Activated T-cell treated with anti-CD3 and anti-CD28 coated beads for 24 hours (primary cell): ENCODE data around the gene BTN2A1.
A peak's percentile ranks its signal among the peaks of the same experiment; 100 is the strongest.

ENCODE experiments used
- DNase-seq: peaks from one replicate; pipeline ENCODE4 v3.0.0-alpha.2; 2020; ENCODE audit warnings: low read depth

BTN2A1 gene

DNA sequence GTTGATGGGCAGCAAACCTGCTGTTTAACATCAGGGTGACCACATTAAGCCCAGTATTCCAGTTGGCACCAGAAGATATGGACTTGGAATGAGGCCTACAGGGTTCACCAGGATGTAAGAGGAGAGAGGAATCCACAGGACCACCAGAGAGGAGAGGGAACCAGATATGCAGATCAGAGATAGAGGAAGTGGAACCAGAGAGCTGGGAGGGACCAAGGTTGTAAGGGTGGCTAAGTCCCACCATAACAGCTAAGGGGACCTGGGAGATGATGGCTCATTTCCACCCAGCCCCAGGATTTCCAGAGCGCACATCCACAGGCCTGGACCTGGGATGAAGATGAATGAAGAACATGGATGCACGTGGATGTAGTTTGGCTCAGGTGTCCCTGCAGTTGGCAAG is 11.1 kb downstream of the BTN2A1 start:
- no peak for DNase-seq

DNA sequence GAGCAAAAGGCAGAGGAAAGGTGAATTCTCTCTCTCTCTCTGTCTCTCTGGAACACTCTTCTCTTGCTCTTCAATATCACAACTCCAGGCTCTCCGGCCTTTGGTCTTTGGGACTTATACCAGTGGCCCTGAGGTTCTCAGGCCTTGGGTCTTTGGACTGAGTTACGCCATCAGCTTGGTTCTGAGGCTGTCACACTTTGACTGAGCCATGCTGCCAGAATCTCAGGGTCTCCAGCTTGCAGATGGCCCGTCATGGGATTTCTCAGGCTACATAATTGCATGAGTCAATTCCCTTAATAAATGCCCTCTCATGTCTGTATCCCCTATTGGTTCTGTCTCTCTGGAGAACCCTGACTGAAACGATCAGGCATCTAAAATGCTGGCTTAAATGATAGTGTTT is 12.9 kb downstream of the BTN2A1 start:
- DNase-seq, result no peak

GRCh38 chr6:26471970-26472369 is 14.2 kb downstream of the BTN2A1 start:
- DNase-seq, result no peak

DNA sequence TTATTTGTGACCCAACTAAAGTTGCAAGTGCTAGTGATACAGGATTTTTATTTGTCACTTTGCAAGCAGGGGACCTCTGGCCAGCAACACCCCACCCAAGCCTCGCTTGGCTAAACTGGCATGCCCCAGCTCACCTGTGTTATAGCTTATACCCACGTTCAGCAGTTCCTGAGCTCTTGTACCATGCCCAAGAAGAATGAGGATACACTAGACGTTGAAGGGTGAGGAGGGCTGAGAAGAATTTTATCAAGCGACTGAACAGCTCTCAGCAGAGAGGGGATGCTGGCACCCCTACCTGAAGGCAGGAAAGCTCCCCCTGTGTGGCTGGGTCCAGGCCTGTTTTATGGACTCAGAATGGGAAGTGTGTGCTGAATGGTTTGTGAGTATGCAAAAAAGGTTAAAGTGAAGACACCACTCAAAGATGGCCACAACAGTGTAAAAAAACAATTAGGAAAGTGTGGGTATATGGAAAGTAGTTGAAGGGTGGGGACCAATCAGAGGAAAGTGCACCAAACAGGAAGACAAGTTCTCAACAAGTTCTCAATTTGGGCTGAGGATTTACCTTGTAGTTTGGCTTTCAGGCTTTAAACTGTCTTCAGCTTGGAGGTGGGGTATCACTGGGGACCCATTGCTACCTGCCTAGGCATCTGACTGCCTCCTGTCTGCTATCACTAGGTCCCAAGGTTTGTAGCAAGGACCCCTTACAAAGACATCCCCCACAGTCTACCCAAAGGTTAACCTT is 15.0 kb downstream of the BTN2A1 start:
- no peak for DNase-seq

DNA sequence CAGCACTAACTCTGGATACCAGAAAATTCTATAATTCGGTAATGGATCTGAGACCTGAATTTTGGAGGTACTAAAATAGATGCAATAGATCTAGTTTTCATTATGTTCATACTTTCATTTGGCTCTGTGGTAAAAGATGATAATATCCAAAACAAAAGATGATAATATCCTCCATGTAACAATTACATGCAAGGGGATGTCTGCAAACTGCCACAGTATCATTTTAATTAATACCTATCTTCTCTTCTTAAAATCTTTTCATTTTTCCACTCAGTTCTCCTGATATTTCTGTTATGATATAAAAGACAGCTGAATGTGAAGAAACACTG is 15.6 kb downstream of the BTN2A1 start:
- DNase-seq, result no peak

DNA sequence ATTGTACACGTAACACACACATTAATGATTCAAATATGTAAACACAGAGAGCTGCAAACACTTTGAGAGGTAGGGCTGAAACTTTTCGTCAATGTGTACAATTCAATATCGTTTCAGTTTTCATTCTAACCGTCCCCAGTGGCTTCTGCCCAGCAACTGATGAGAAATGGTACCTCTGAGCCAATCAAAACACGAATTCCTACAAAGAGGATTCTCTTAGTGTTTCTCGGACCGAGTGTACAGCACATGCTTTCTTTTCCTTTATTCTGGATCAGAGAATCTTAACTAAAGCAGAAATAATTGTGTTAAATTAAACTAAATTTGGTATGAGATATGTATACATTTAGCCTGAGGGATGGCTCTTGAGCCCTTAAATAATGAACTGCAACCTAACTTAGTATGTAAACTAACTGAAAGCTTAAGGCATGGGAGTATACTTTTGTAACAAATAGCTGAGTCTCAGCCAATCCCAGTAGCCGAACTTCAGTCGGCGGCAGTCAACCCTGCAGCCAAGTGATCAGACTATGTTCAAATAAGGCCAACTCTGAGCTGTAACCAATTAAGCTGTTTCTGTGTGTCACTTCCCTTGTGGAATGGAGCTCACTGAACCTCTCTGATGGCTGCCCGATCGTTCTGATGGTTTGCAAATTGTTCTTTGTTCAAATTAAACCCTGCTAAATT is 16.1 kb downstream of the BTN2A1 start:
- DNase-seq, result peak; percentile 70

DNA sequence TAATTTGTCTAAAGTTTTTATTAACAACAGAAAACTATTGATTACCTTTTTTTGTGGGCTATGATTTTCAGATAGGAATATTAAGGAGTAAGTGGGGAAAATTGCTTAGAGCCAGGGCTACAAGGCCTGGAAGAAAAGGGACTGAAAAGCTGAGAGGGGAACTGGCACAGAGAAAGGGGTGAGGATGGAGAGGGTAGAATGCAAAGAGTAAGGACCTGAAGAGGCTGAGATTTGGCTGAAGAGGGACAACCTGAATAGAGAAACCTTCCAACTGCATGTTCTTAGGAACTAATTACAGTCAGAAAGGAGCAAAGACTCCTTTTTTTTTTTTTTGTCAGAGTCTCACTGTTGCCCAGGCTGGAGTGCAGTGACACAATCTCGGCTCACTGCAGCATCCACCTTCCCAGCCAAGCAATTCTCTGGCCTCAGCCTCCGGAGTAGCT is 16.7 kb downstream of the BTN2A1 start:
- DNase-seq, result no peak

- no peak for DNase-seq
These were observed 18.3 kb downstream of the BTN2A1 start for GRCh38 chr6:26475823-26476729.

DNA sequence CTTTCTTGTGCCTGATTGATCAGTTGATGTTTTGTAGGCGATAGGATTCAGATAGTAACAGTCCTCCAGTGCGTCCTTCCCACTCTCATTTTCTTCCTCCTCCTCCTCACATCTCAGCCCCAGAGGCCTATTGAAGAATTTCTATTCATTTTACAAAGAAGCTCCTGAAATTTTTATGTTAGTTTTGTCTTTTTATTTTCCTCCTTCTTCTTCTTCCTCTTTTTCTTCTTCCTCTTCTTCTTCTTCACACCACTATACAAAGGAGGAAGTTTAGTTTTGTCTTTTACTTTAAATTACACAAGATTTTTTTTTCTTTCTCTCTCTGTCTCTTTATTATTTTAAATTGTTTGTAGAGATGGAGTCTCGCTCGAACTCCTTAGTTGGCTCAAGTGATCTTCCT is 19.1 kb downstream of the BTN2A1 start:
- no peak for DNase-seq

GRCh38 chr6:26477426-26477825 is 19.7 kb downstream of the BTN2A1 start:
- no peak for DNase-seq

DNA sequence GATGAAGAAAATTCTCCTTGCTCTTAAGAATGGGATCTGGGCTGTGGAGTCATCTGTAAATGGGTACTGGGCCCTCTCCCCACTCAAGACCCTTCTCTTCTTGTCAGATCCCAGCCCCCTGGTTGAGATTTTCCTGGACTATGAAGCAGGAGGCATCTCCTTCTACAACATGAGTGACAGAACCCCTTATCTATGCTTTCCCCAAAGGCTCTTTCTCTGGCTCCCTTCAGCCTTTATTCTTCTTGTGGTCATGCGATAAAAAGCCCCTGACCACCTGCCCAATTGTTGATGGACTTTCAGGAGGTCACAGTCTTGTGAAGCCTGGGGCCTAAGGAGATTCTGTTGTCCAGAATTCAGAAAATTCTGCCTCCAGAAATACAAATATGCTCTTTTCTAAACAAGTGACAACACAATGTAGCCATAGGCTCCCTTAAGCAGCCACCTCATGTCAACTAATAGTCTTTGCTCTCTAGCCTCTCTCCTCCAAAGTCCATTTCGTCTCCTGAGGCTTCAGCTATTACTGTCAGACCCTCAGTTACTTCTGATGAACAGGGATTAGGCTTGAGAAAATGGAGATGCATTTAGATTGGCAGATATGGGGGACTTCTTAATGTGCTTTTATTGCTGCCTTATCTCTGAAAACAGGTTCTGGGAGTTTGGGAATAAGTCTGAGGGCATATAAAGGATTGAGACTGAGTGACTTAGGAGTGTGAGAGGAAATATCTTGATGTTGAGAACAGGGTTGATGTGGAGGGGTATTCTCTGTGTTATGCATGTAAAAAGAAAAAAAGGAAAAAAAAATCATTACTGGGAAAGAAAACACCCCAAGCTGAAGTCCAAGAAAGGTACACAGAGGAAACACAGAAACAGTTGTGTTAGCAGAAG is 20.6 kb downstream of the BTN2A1 start:
- no peak for DNase-seq

GRCh38 chr6:26478985-26479278 is 21.2 kb downstream of the BTN2A1 start:
- no peak for DNase-seq

DNA sequence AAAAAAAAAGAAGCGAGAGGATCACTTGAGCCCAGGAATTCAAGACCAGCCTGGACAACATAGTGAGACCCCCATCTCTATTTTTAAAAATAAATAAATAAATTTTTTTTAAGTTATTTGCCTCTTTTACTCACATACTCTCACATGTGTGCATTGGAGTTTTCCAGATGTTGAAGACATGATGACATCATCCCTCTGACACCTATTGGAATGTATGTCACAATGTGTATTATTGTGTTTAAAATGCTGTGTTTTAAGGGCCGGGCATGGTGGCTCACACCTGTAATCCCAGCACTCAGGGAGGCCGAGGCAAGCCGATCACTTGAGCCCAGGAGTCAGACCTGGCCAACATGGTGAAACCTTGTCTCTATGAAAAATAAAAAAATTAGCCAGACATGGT is 24.6 kb downstream of the BTN2A1 start:
- no peak for DNase-seq

DNA sequence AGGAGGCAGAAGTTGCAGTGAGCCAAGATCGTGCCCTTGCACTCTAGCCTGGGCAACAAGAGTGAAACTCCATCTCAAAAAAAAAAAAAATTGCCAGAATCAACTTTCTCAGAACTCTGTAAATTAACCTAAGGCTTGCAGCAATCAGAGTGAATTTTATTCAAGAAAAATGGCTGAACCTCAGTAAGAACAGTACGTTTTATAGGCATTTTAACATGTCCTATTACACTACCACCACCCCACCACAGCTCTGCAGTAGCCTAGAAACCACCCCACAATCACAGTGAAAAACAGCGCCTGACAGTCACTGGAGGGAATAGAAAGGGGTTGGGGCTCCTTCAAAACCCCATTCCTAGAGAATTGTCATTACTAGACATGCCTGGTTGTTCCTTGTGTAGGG is 26.0 kb downstream of the BTN2A1 start:
- DNase-seq, result no peak

DNA sequence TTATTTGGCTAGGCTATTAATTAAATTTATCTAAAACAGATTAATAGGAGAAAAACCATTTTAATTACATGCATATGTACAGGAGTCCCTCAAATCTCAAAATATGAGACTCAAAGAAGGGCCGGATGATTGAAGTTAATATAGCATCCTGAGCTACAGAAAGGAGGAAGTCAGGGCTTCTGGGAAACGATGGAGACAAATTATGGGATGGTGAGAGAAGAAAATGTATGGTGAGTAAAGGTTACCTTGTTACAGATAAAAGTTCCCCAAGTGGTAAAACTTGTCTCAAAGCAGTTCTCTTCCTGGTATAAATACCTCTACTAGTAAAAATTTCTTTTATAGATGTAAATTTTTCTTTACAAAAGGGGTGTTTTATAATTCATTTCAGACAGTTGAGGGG is 26.4 kb downstream of the BTN2A1 start:
- DNase-seq, result no peak

GRCh38 chr6:26485112-26485780 is 27.5 kb downstream of the BTN2A1 start:
- DNase-seq, result no peak

- DNase-seq, result no peak
These were observed 28.6 kb downstream of the BTN2A1 start for GRCh38 chr6:26486358-26486757.

- no peak for DNase-seq
These were observed 29.7 kb downstream of the BTN2A1 start for GRCh38 chr6:26487466-26487865.

GRCh38 chr6:26489996-26490964 is 32.5 kb downstream of the BTN2A1 start:
- no peak for DNase-seq

- DNase-seq, result no peak
These were observed 33.8 kb downstream of the BTN2A1 start for GRCh38 chr6:26491604-26492003.
